H1 (cell line): ENCODE measurements around the gene CALU. TPM values are rescaled to one million over a fixed set of nuclear protein-coding genes. Genes with fewer than 3 reads are reported as not detected.

Experiments used
- CTCF ChIA-PET: fragments of 300-600 bp; sonication (Branson Sonifier 250); formaldehyde crosslinking; loops from one replicate; lab custom pipeline; 2021; ENCODE audit not compliant: partially characterized antibody; lab: Charles Lee
- POLR2A ChIA-PET: fragments of 300-600 bp; sonication (Branson Sonifier 250); formaldehyde crosslinking; loops from one replicate; lab custom pipeline; 2021; ENCODE audit warnings: inconsistent platforms; ENCODE audit not compliant: partially characterized antibody; lab: Charles Lee
- DNase-seq, 2 experiments: peaks; one replicate each; pipeline versions ENCODE4 v3.0.0 to v3.0.0-alpha.2; 2010 to 2022; ENCODE audit warnings: low spot score in 2 of 2, low read depth in 1 of 2, mixed read lengths in 1 of 2
- FAIRE-seq: peaks from 2 replicates; lab custom pipeline; 2011; peaks lifted over from hg19 to GRCh38; lab: Jason Lieb, UNC
- H2AFZ ChIP-seq: 2 replicates; pipeline ENCODE4 v1.8.1; 2012; ENCODE audit warnings: low read length, inconsistent platforms
- H2AK5ac ChIP-seq: 2 replicates; pipeline ENCODE4 v1.6.1; 2013; ENCODE audit warnings: low read depth, low read length
- H2BK120ac ChIP-seq: replicated peaks from 2 replicates; pipeline ENCODE3; 2013; ENCODE audit warnings: low read depth, low read length, inconsistent platforms
- H2BK12ac ChIP-seq: 2 replicates; pipeline ENCODE4 v1.6.1; 2013; ENCODE audit warnings: low read depth, low read length
- H2BK15ac ChIP-seq: 2 replicates; pipeline ENCODE4 v1.6.1; 2013; ENCODE audit warnings: low read length
- H2BK20ac ChIP-seq: 2 replicates; pipeline ENCODE4 v1.6.1; 2013; ENCODE audit warnings: low read length
- H2BK5ac ChIP-seq: 2 replicates; pipeline ENCODE4 v1.6.1; 2013; ENCODE audit warnings: low read depth, low read length
- H3K14ac ChIP-seq: 2 replicates; pipeline ENCODE4 v1.6.1; 2013; ENCODE audit warnings: inconsistent platforms; ENCODE audit not compliant: insufficient read length
- H3K18ac ChIP-seq: 2 replicates; pipeline ENCODE4 v1.6.1; 2013; ENCODE audit warnings: low read length; ENCODE audit errors: extremely low read depth
- H3K23ac ChIP-seq: 2 replicates; pipeline ENCODE4 v1.6.1; 2013; ENCODE audit warnings: inconsistent platforms; ENCODE audit not compliant: insufficient read length
- H3K23me2 ChIP-seq: 2 replicates; pipeline ENCODE4 v1.6.1; 2013; ENCODE audit warnings: low read depth, low read length
- H3K27ac ChIP-seq: 2 replicates; pipeline ENCODE4 v1.6.1; 2011; ENCODE audit warnings: low read depth, low read length, inconsistent platforms
- H3K27me3 ChIP-seq, 4 experiments: replicated peaks in 1 of 4; 1 replicate in 1 of 4; 2 replicates in 3 of 4; pipeline versions ENCODE4 v1.6.1 to v1.8.1; 2011 to 2013; ENCODE audit warnings: low read length in 3 of 4, mild to moderate bottlenecking in 3 of 4, inconsistent platforms in 2 of 4, mixed read lengths in 2 of 4, moderate library complexity in 1 of 4; ENCODE audit not compliant: control insufficient read depth in 3 of 4, insufficient read depth in 3 of 4; ENCODE audit errors: extremely low read depth in 1 of 4
- H3K36me3 ChIP-seq, 4 experiments: 2 replicates each; pipeline versions ENCODE4 v1.6.1 to v1.8.1; 2011 to 2013; ENCODE audit warnings: mild to moderate bottlenecking in 4 of 4, low read length in 3 of 4, moderate library complexity in 2 of 4, control low read depth in 1 of 4, inconsistent platforms in 1 of 4; ENCODE audit not compliant: insufficient read depth in 4 of 4, control insufficient read depth in 2 of 4
- H3K4ac ChIP-seq: replicated peaks from 2 replicates; pipeline ENCODE3; 2013; ENCODE audit warnings: low read length, low read depth, mixed read lengths, inconsistent platforms; ENCODE audit not compliant: insufficient read length
- H3K4me1 ChIP-seq, 4 experiments: replicated peaks in 1 of 4; 1 replicate in 1 of 4; 2 replicates in 3 of 4; pipeline versions ENCODE4 v1.6.1 to v1.8.1; 2011 to 2013; ENCODE audit warnings: low read length in 3 of 4, inconsistent platforms in 2 of 4, mixed read lengths in 1 of 4; ENCODE audit not compliant: insufficient read depth in 4 of 4, control insufficient read depth in 3 of 4
- H3K4me2 ChIP-seq, 2 experiments: 2 replicates each; pipeline versions ENCODE4 v1.6.1 to v1.8.1; 2011 to 2013; ENCODE audit warnings: low read depth in 2 of 2, low read length in 2 of 2, control low read depth in 1 of 2, inconsistent platforms in 1 of 2, mild to moderate bottlenecking in 1 of 2; ENCODE audit not compliant: insufficient read depth in 1 of 2
- H3K4me3 ChIP-seq, 4 experiments: fragments of 200-600, 300-600 bp in 1 of 4; sonication (generic), shearing (Covaris generic), sonication (Bioruptor Twin) in 1 of 4; 2 replicates each; pipeline versions ENCODE4 v1.5.1 to v1.8.1; 2011 to 2016; ENCODE audit warnings: low read length in 4 of 4, low read depth in 3 of 4, control low read depth in 2 of 4, inconsistent platforms in 2 of 4, mild to moderate bottlenecking in 2 of 4, mixed read lengths in 1 of 4, moderate library complexity in 1 of 4; ENCODE audit not compliant: insufficient read depth in 2 of 4; ENCODE audit errors: extremely low read depth in 1 of 4
- H3K56ac ChIP-seq: replicated peaks from 2 replicates; pipeline ENCODE3; 2013; ENCODE audit warnings: low read depth, mild to moderate bottlenecking, mixed read lengths, low read length, inconsistent platforms; ENCODE audit not compliant: insufficient read length
- H3K79me1 ChIP-seq: 2 replicates; pipeline ENCODE4 v1.6.1; 2013; ENCODE audit warnings: low read depth, low read length, control low read depth
- H3K79me2 ChIP-seq, 2 experiments: 2 replicates each; pipeline versions ENCODE4 v1.6.1 to v1.8.1; 2012 to 2013; ENCODE audit warnings: low read length in 2 of 2, mild to moderate bottlenecking in 2 of 2, inconsistent platforms in 1 of 2; ENCODE audit not compliant: insufficient read depth in 2 of 2, control insufficient read depth in 1 of 2
- H3K9ac ChIP-seq, 4 experiments: replicated peaks in 1 of 4; 1 replicate in 1 of 4; 2 replicates in 3 of 4; pipeline versions ENCODE4 v1.6.1 to v1.8.1; 2011 to 2013; ENCODE audit warnings: low read depth in 3 of 4, low read length in 3 of 4, control low read depth in 2 of 4, mild to moderate bottlenecking in 2 of 4, moderate library complexity in 2 of 4, inconsistent platforms in 1 of 4; ENCODE audit errors: extremely low read depth in 1 of 4
- H3K9me3 ChIP-seq, 2 experiments: 2 replicates each; pipeline versions ENCODE4 v1.6.1 to v1.8.1; 2012 to 2013; ENCODE audit warnings: mild to moderate bottlenecking in 2 of 2, moderate library complexity in 2 of 2, control low read depth in 1 of 2, inconsistent platforms in 1 of 2, low read depth in 1 of 2, low read length in 1 of 2, mixed read lengths in 1 of 2; ENCODE audit not compliant: insufficient read depth in 2 of 2
- H4K20me1 ChIP-seq, 2 experiments: replicated peaks in 1 of 2; 2 replicates each; pipeline versions ENCODE3 to v1.8.1; 2011 to 2013; ENCODE audit warnings: inconsistent platforms in 2 of 2, low read length in 2 of 2, mild to moderate bottlenecking in 1 of 2; ENCODE audit not compliant: insufficient read depth in 2 of 2, control insufficient read depth in 1 of 2
- H4K5ac ChIP-seq: 2 replicates; pipeline ENCODE4 v1.6.1; 2013; ENCODE audit warnings: low read length, low read depth, mixed read lengths, inconsistent platforms; ENCODE audit not compliant: insufficient read length
- H4K8ac ChIP-seq: 2 replicates; pipeline ENCODE4 v1.8.0; 2013; ENCODE audit warnings: mild to moderate bottlenecking, moderate library complexity, low read length, inconsistent platforms; ENCODE audit not compliant: insufficient read depth; ENCODE audit errors: extremely low read depth
- H4K91ac ChIP-seq: replicated peaks from 2 replicates; pipeline ENCODE3; 2013; ENCODE audit warnings: low read length, mixed read lengths, inconsistent platforms; ENCODE audit not compliant: insufficient read length
- CBX5 ChIP-seq: fragments of 300-800, 300-1000 bp; sonication (generic); IDR thresholded peaks from 2 replicates; pipeline ENCODE4 v1.7.1; 2016; ENCODE audit warnings: antibody characterized with exemption, low read length, low read depth
- HDAC6 ChIP-seq: IDR thresholded peaks from one replicate; pipeline ENCODE4 v1.7.1; 2012; ENCODE audit warnings: low read depth, mild to moderate bottlenecking, inconsistent platforms, low read length, moderate library complexity
- WGBS, 2 experiments: shearing (Covaris generic) in 1 of 2; methylation state at CpG; one replicate each; pipeline versions ENCODE4 v1.1.6 to v1.1.7; 2013 to 2015; ENCODE audit warnings: low lambda C conversion rate in 2 of 2, mixed read lengths in 2 of 2, inconsistent platforms in 1 of 2, low coverage in 1 of 2, missing lambda C conversion rate in 1 of 2; ENCODE audit not compliant: insufficient replicate concordance in 2 of 2, insufficient coverage in 1 of 2, insufficient read length in 1 of 2; ENCODE audit errors: extremely low coverage in 1 of 2, missing lambda C conversion rate in 1 of 2; 5-methylcytosine and 5-hydroxymethylcytosine counted together
- polyA plus RNA-seq, 7 experiments: library from polyadenylated mRNA; depleted of rRNA in 3 of 7; stranded (reverse) in 5 of 7; unstranded in 2 of 7; fragments of >200 nt in 5 of 7; fragments of 200-250 nt in 2 of 7; gene quantifications; 1 replicate in 5 of 7; 2 replicates in 1 of 7; 4 replicates in 1 of 7; pipeline versions ENCODE4 v1.2.1 to v1.2.3, GENCODE V29; 2011 to 2013; ENCODE audit warnings: missing spikeins in 2 of 7, mixed read lengths in 2 of 7
- total RNA-seq: library from RNA; stranded (reverse); fragmentation: NEBNext Ultra II Directional; extraction: Animal tissue kit (Norgen Biotek cat#: 25700); gene quantifications from 2 replicates; pipeline ENCODE4 v1.2.1, GENCODE V29; 2021

CALU gene
- total and polyA plus RNA-seq, 2 of the 8 experiments (the other 6 are each of a cell fraction or from before 2014, with no cell fraction given), result 67.2 to 170 TPM

DNA sequence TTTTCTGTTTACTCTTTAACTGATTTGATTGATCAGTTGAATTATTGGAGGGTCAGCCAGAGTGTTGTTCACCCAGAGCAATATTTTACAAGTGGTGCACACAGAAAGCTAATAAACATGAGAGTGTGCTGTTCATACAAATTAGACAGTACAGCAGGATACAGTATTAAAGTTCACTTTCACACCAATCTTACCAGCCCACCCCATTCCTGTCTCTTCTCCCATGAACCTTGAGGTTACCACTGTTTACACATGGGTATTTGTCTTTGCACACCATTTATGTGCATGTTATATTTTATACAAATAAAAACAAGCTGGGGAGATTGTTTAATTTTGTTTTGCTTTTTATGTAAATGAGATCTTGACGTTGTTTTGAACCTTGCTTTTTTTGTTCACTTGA lies 6.5 kb downstream of the CALU start:
- H4K8ac ChIP-seq, result no peak overlapping the region
- no peak overlapping the region for H2AFZ ChIP-seq
- no peak overlapping the region for H3K27ac ChIP-seq
- H3K4me2 ChIP-seq, result no peak overlapping the region
- ChIA-PET CTCF (interaction anchor here (0.6 to 0.7 kb wide), 2 partner anchors 98 to 625 kb away, joined by 3 read pairs; no protein-coding TSS in a partner anchor), POLR2A (interaction anchor here (1.1 to 1.3 kb wide), 3 partner anchors 11 to 21 kb away, joined by 3 to 4 read pairs (median 3); no protein-coding TSS in a partner anchor)
- H2BK15ac ChIP-seq, result no peak overlapping the region
- no peak overlapping the region for H3K9ac ChIP-seq
- H2BK120ac ChIP-seq, result no peak overlapping the region
- no peak overlapping the region for H2AK5ac ChIP-seq
- no peak overlapping the region for H2BK20ac ChIP-seq
- peaks cover 41 to 94% of the 10 kb centered on the region in 2 experiments for H3K79me2 ChIP-seq
- H3K18ac ChIP-seq, result no peak overlapping the region
- H3K79me1 ChIP-seq, result no peaks in the 10 kb centered on the region; the same call in none of the 2 replicates
- H3K27me3 ChIP-seq, result no peaks in the 10 kb centered on the region
- FAIRE-seq (no peak), DNase-seq (no peak)
- H4K20me1 ChIP-seq, result peaks cover 18 to 28% of the 10 kb centered on the region in 2 experiments
- no peak overlapping the region for H2BK5ac ChIP-seq
- H3K4me1 ChIP-seq, result peaks cover 0 to 5% (median 0%) of the 10 kb centered on the region in 4 experiments; a peak in 1 of 7 replicates
- H4K91ac ChIP-seq, result no peak overlapping the region
- no peak overlapping the region for H3K14ac ChIP-seq
- no peak overlapping the region for H2BK12ac ChIP-seq
- H3K36me3 ChIP-seq, result peaks cover 3 to 31% (median 22%) of the 10 kb centered on the region in 4 experiments; a peak in 7 of 8 replicates
- H3K4ac ChIP-seq, result no peak overlapping the region
- H3K23ac ChIP-seq, result no peak overlapping the region
- TF ChIP-seq CBX5 (no peak), HDAC6 (no peak)
- H3K4me3 ChIP-seq, result no peak overlapping the region
- H4K5ac ChIP-seq, result no peak overlapping the region
- no peaks in the 10 kb centered on the region for H3K23me2 ChIP-seq
- WGBS, 2 experiments, result 90% methylated on average over 1 of the region's 1 CpG; no CpG with 5 or more reads in 1 of the 2 experiments
- no peak overlapping the region for H3K56ac ChIP-seq
- H3K9me3 ChIP-seq, result no peaks in the 10 kb centered on the region
